Nephron (organoid): Measurements from ENCODE around the gene ROBO2.

Source experiments
- H3K27ac Mint-ChIP-seq, 3 experiments: 2 replicates each; pipeline ENCODE4 v1.8.0; 2020; ENCODE audit warnings: mixed read lengths in 3 of 3, mild to moderate bottlenecking in 2 of 3, moderate library complexity in 1 of 3
- H3K27me3 Mint-ChIP-seq: 2 replicates; pipeline ENCODE4 v1.8.0; 2021; ENCODE audit warnings: low read depth, mild to moderate bottlenecking, moderate library complexity, mixed read lengths
- H3K36me3 Mint-ChIP-seq: 2 replicates; pipeline ENCODE4 v1.8.0; 2020; ENCODE audit warnings: low read depth, mixed read lengths
- H3K4me1 Mint-ChIP-seq: 2 replicates; pipeline ENCODE4 v1.8.0; 2020; ENCODE audit warnings: mixed read lengths
- H3K4me3 Mint-ChIP-seq, 3 experiments: 2 replicates each; pipeline ENCODE4 v1.8.0; 2020; ENCODE audit warnings: mild to moderate bottlenecking in 3 of 3, mixed read lengths in 3 of 3, moderate library complexity in 2 of 3
- H3K9me3 Mint-ChIP-seq: 2 replicates; pipeline ENCODE4 v1.8.0; 2020; ENCODE audit warnings: mixed read lengths
- CTCF ChIP-seq, 3 experiments: fragments of 200-600 bp; sonication (generic); IDR thresholded peaks; one replicate each; pipeline ENCODE4 v1.5.0; 2021; ENCODE audit warnings: antibody characterized with exemption in 3 of 3; ENCODE audit not compliant: unreplicated experiment in 3 of 3

ROBO2 gene

DNA sequence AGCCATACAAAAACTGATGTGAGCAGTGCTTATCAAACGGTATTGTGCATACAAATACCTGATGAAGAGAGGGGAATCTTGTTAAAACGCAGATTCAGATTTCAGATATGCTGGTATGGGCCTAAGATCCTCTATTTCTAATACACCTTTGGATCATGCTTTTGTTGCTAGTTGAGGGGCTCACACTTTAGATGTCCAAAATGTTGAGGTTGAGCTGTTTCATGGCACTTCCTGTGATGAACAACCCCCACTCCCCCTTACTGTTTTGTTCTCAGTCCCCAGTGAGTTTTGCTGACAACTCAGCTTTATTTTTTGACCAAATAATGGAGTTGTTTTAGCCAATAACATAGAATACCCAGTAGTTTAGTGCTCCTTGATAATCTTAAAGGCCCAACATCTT, 53.2 kb downstream of the ROBO2 start:
- peak overlapping the region in 1 of 3 experiments; percentile 27 for H3K27ac Mint-ChIP-seq
- no peaks in the 10 kb centered on the region for H3K9me3 Mint-ChIP-seq
- no peak overlapping the region for H3K4me3 Mint-ChIP-seq
- no peak for TF ChIP-seq CTCF (IDR thresholded peaks at IDR 0.05; ENCODE audit: unreplicated experiment in 3 of 3)
- peaks cover 18% of the 10 kb centered on the region for H3K36me3 Mint-ChIP-seq
- no peaks in the 10 kb centered on the region for H3K4me1 Mint-ChIP-seq
- H3K27me3 Mint-ChIP-seq, result no peaks in the 10 kb centered on the region

- Mint-ChIP-seq H3K27ac (no peak overlapping the region), H3K4me1 (no peaks in the 10 kb centered on the region), H3K9me3 (no peaks in the 10 kb centered on the region), H3K4me3 (no peak overlapping the region), H3K27me3 (no peaks in the 10 kb centered on the region), H3K36me3 (peaks cover 34% of the 10 kb centered on the region)
- TF ChIP-seq CTCF (IDR thresholded peaks at IDR 0.05; ENCODE audit: unreplicated experiment in 3 of 3), result no peak
Measured at GRCh38 chr3:77096145-77096544, 56.2 kb downstream of the ROBO2 start.

GRCh38 chr3:77096966-77097890, 57.3 kb downstream of the ROBO2 start:
- Mint-ChIP-seq H3K36me3 (peaks cover 37% of the 10 kb centered on the region), H3K27ac (no peak overlapping the region), H3K27me3 (no peaks in the 10 kb centered on the region), H3K4me3 (no peak overlapping the region), H3K4me1 (no peaks in the 10 kb centered on the region), H3K9me3 (no peaks in the 10 kb centered on the region)
- no peak for TF ChIP-seq CTCF (IDR thresholded peaks at IDR 0.05; ENCODE audit: unreplicated experiment in 3 of 3)

DNA sequence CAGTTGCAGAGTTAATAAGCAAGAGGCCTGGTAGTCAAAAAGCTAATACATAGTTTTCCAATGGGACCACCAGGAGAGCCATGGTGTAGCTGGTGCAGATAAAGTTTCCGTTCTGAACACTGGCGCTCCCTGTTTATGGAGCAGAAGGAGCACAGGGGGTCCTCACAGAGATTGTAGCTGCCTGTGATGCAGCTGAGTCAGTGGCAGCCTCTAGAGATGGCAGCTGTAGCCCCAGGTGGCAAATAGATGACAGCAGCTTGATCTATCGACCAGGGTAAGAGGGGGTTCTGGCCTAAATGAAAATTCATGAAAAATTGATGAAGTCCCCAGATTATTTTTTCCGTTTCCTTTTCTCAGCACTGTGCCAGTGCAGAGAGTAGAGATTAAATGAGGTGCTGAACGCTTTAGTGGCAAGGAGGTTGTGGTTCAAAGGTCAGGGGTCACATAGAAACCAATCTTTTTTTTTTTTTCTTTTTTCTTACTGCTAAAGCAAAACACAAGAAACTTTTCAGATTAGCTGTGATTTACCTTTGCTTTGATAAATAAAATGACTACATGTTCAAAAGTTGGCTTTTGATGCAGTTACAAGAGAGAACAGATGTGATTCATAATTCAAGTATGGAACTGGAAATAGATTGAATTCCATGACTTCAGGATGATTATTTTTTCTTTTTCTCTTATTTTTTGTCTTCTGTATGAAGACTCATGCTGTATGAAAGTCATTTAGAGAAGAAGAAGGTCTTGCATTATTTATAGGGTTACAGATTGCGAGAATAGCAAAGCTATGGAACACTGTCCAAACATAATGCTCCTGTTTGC, 63.3 kb downstream of the ROBO2 start:
- H3K36me3 Mint-ChIP-seq, result peaks cover 28% of the 10 kb centered on the region
- no peak overlapping the region for H3K4me3 Mint-ChIP-seq
- H3K9me3 Mint-ChIP-seq, result no peaks in the 10 kb centered on the region
- no peaks in the 10 kb centered on the region for H3K27me3 Mint-ChIP-seq
- H3K27ac Mint-ChIP-seq, result no peak overlapping the region
- TF ChIP-seq CTCF (IDR thresholded peaks at IDR 0.05; ENCODE audit: unreplicated experiment in 3 of 3), result no peak
- H3K4me1 Mint-ChIP-seq, result no peaks in the 10 kb centered on the region

GRCh38 chr3:77122652-77123051, 82.8 kb downstream of the ROBO2 start:
- Mint-ChIP-seq H3K9me3 (no peaks in the 10 kb centered on the region), H3K36me3 (peaks cover 7% of the 10 kb centered on the region), H3K4me3 (no peak overlapping the region), H3K27me3 (no peaks in the 10 kb centered on the region), H3K27ac (no peak overlapping the region), H3K4me1 (no peaks in the 10 kb centered on the region)
- TF ChIP-seq CTCF (IDR thresholded peaks at IDR 0.05; ENCODE audit: unreplicated experiment in 3 of 3), result no peak
